Skin epidermis (tissue), 12 donors: ENCODE data around the gene TCF15.

Experiments
- H3K27ac ChIP-seq, 21 experiments: fragments of 200-600 bp; sonication (generic) in 11 of 21; one replicate each; pipeline ENCODE4 v1.5.0; 2020; ENCODE audit warnings: mild to moderate bottlenecking in 3 of 21, inconsistent platforms in 2 of 21, moderate library complexity in 2 of 21
- H3K4me3 ChIP-seq, 7 experiments: fragments of 200-600 bp; sonication (generic) in 2 of 7; one replicate each; pipeline ENCODE4 v1.5.0; 2020; ENCODE audit warnings: inconsistent platforms in 2 of 7, mild to moderate bottlenecking in 2 of 7, moderate library complexity in 1 of 7

The TCF15 gene

GRCh38 chr20:610130-611046 lies at the start of gene TCF15:
Gene TCF15, minus strand, starts transcription at chr20:610309. Its CDS starts 72 bp downstream, at chr20:610237.
- H3K27ac ChIP-seq = no peak within 1 kb of the TSS
- H3K4me3 ChIP-seq = peak within 1 kb of the TSS in 1 of 7 experiments; percentile 15

GRCh38 chr20:658731-659291 lies 48.7 kb upstream of the TCF15 start:
- Histone ChIP-seq H3K27ac (peak overlapping the region in 1 of 21 experiments; percentile 6), H3K4me3 (no peak overlapping the region)

DNA sequence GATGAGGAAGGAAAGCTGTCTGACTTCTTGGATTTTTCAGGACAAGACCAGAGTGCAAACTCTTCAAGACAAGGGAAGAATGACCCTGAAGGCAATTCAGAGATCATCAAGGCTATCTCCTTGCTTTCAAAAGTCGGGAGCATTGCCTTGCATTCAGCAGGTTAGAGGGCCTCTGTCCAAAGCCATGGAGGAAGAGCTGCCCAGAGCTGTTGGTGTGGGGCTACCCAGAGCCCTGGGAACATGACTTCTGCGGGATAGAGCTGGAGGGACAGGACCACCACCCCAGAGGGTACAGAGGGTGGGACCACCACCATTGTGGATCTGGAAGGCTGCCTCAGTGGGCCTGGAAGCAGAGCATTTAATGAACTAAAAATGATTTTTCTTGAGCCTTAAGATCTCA lies 48.1 kb upstream of the TCF15 start:
- no peak overlapping the region for H3K4me3 ChIP-seq
- H3K27ac ChIP-seq = no peak overlapping the region

DNA sequence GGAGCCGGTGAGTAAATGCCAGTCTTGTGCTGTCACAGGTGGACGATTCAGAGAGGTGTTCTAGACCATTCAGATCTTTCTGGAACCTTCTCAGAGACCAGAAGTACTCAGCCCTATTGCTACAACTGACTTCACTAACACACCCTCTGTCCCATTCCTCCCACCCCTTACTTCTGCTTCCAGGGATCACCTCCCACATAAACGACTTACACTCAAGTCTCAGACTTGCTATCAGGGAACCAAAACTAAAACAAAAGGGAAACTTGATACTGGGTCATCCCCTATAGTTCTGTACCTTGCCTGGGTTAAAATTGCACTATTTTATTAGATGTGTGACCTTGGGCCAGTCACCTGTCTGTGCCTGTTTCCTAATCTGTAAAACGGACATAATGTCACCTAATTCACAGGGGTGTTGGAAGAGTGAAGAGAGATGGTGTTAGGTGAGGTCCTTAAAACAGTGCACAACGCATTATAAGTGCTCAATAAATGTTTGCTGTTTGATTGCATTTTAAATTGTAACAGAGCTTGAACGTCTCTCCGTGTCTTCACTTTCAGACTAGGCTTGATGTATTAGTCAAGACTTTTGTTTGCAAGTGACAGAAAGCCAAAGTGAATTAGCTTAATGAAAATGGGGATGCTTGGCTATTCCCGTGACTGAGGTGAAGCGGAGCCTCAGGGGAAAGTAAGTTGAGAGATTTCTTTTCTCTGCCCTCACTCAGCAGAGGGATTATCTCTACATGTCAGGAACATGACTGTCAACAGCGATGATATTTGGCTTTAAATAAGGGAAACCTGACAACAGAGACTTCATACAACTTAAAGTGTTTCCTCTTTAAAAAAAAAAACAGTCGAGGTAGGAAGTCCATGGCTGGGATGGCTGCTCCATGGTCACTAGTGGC lies 45.9 kb upstream of the TCF15 start:
- no peak overlapping the region for H3K4me3 ChIP-seq
- no peak overlapping the region for H3K27ac ChIP-seq

- Histone ChIP-seq H3K4me3 (no peak overlapping the region), H3K27ac (peak overlapping the region in 3 of 21 experiments; percentile 22 to 87 (median 85))
Measured at GRCh38 chr20:654417-654750, 44.3 kb upstream of the TCF15 start.

- Histone ChIP-seq H3K27ac (peak overlapping the region; percentile 75 to 97 (median 87)), H3K4me3 (peak overlapping the region; percentile 47 to 86 (median 73))
Measured at GRCh38 chr20:653590-654416, 43.7 kb upstream of the TCF15 start.

DNA sequence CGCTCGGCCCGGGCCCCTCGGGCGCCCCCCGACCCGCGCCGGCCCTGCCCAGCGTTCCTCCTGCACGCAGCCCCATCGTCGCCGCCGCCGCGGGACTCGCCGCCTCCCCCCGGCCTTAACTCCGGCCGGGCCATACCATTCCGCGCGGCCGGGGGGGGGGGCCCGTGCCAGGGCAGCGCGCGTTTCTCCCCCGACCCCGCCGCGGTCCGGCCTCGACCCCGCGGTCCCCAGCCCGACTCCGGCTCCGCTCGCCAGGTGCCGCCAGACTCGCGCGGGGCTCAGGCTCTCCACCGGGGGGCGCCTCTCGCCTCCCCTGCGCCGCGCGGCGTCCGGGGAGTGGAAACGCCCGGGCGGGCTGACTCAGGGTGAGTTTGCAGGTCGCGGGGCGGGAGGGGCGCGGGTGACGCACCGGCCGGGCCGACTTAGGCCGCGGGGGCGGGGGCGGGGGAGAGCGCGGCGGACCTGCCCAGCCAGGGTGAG lies 43.0 kb upstream of the TCF15 start, which contains the start of gene SRXN1:
TSS of gene SRXN1 (minus strand) at position 91 of the 480 bp plus-strand sequence. CDS start at position 76, 15 bp downstream.
- Histone ChIP-seq H3K27ac (peak within 1 kb of the TSS; percentile 75 to 97 (median 87)), H3K4me3 (peak within 1 kb of the TSS; percentile 47 to 86 (median 73))

DNA sequence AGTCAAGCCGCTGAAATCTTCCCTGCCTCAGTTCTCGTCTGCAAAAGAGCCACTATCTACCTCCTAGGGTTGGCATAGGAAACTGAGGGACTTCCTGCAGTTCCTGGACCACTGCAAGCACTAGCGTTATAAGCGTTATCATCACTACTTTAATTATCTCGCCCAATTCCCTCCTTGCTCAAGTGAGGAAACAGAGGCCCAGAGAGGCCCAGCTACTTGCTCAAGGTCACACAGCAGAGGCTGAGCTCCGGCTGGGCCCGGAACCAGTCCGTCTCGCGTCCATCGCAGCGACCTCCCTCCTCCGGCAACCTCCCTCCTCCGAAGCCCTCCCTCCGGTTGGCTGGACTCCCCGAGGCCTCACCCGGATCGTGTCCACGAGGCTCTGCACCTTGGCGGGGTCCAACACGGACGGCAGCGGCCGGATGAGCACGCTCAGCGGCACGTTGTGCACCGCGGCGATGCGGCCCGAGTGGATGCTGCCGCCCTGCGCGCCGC lies 42.6 kb upstream of the TCF15 start:
- Histone ChIP-seq H3K4me3 (peak overlapping the region; percentile 47 to 86 (median 73)), H3K27ac (peak overlapping the region; percentile 62 to 97 (median 87))

- H3K27ac ChIP-seq = peak overlapping the region in 17 of 21 experiments; percentile 62 to 97 (median 89)
- H3K4me3 ChIP-seq = peak overlapping the region; percentile 47 to 86 (median 73)
Measured at GRCh38 chr20:651713-652614, 41.9 kb upstream of the TCF15 start.

GRCh38 chr20:650954-651353 lies 40.8 kb upstream of the TCF15 start:
- no peak overlapping the region for H3K27ac ChIP-seq
- H3K4me3 ChIP-seq = no peak overlapping the region

GRCh38 chr20:650281-650680 lies 40.2 kb upstream of the TCF15 start:
- Histone ChIP-seq H3K27ac (no peak overlapping the region), H3K4me3 (no peak overlapping the region)

- Histone ChIP-seq H3K4me3 (no peak overlapping the region), H3K27ac (no peak overlapping the region)
Measured at GRCh38 chr20:647479-648019, 37.4 kb upstream of the TCF15 start.

GRCh38 chr20:646868-647233 lies 36.7 kb upstream of the TCF15 start:
- Histone ChIP-seq H3K4me3 (no peak overlapping the region), H3K27ac (no peak overlapping the region)

GRCh38 chr20:646107-646867 lies 36.2 kb upstream of the TCF15 start:
- H3K27ac ChIP-seq = no peak overlapping the region
- H3K4me3 ChIP-seq = no peak overlapping the region

- H3K4me3 ChIP-seq = no peak overlapping the region
- no peak overlapping the region for H3K27ac ChIP-seq
Measured at GRCh38 chr20:645318-646106, 35.4 kb upstream of the TCF15 start.

DNA sequence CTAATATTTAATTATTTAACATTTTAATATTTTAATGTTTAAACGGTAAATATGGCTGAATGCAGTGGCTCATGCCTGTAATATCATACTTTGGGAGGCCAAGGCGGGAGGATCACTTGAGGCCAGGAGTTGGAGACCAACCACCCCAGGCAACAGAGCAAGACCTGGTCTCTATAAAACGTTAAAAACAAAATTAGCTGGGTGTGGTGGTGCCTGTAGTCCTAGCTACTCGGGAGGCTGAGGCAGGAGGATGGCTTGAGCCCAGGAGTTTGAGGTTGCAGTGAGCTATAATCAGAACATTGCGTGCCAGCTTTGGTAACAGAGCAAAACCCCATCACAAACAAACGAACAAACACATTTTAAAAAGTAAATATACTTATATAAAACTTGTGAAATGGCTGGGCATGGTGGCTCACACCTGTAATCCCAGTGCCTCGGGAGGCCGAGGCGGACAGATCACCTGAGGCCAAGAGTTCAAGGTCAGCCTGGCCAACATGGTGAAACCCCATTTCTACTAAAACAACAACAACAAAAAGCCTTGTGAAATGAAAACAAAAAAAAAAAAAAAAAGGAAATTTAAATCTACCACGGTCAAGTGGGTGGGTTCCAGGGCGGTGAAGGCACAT lies 34.7 kb upstream of the TCF15 start:
- H3K27ac ChIP-seq = no peak overlapping the region

More for the DNA sequence above, 34.7 kb upstream of the TCF15 start:
- H3K4me3 ChIP-seq = no peak overlapping the region
